ENCODE measurements around the gene SLC4A7.

The SLC4A7 gene

DNA sequence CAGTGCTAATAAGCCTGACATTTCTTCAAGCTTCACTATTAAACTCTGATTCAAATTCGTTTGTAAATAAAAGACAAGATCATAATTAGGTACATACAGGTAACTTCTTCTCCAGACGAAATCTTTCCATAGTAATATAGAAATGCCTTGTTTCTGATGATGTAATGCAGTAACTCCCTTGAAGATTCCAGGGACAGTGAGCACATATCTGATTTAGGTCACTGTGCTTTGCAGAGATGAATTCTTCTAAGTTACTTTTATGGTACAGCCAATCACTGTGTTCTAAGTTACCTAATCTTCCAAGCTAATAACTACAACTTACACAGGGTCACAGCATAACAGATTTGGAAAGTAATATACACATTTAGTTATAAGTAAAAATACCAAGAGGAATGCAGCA, 27.6 kb downstream of the SLC4A7 start:
- intact Hi-C loops (cut with DNase I; ENCODE audit: low total_unique reads): no loop called here
- H3K27me3 ChIP-seq: no peaks in the 10 kb centered on the region
- H3K27ac ChIP-seq: no peak overlapping the region
- TF ChIP-seq, protein P1, sequence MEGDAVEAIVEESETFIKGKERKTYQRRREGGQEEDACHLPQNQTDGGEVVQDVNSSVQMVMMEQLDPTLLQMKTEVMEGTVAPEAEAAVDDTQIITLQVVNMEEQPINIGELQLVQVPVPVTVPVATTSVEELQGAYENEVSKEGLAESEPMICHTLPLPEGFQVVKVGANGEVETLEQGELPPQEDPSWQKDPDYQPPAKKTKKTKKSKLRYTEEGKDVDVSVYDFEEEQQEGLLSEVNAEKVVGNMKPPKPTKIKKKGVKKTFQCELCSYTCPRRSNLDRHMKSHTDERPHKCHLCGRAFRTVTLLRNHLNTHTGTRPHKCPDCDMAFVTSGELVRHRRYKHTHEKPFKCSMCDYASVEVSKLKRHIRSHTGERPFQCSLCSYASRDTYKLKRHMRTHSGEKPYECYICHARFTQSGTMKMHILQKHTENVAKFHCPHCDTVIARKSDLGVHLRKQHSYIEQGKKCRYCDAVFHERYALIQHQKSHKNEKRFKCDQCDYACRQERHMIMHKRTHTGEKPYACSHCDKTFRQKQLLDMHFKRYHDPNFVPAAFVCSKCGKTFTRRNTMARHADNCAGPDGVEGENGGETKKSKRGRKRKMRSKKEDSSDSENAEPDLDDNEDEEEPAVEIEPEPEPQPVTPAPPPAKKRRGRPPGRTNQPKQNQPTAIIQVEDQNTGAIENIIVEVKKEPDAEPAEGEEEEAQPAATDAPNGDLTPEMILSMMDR (IDR thresholded peaks at IDR 0.05): no peak
- peaks cover 0 to 46% (median 4%) of the 10 kb centered on the region in 4 donors for H3K4me1 ChIP-seq
- H3K9me3 ChIP-seq: no peaks in the 10 kb centered on the region
- H3K4me3 ChIP-seq: no peak overlapping the region
- H3K36me3 ChIP-seq: no peaks in the 10 kb centered on the region
- no peak for DNase-seq

DNA sequence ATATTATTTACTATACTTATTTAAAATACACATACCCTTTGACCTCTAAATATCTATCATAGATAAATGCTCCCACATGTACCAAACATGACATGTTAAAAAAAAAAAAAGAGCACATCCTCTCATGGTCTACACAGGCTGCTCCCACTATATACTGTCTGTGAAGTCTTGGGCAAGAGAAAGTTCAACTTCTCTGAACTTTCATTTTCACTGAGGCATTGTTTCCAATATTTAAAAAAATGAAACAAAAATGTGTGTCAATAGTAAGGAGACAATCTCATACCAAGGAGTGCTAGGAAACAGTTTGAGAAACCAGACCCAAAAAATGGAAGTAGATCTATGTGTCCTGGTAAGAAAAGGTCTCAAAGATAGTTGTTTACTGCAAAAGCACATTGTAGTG, 29.3 kb downstream of the SLC4A7 start:
- Histone ChIP-seq H3K27ac (peak overlapping the region in 1 of 2 donors; percentile 3), H3K36me3 (no peaks in the 10 kb centered on the region), H3K9me3 (no peaks in the 10 kb centered on the region), H3K4me1 (peaks cover 0 to 59% (median 4%) of the 10 kb centered on the region in 4 donors), H3K27me3 (no peaks in the 10 kb centered on the region), H3K4me3 (no peak overlapping the region)
- intact Hi-C loops (cut with DNase I; ENCODE audit: low total_unique reads): no loop called here
- TF ChIP-seq, protein P1 (IDR thresholded peaks at IDR 0.05): no peak
- DNase-seq: no peak

DNA sequence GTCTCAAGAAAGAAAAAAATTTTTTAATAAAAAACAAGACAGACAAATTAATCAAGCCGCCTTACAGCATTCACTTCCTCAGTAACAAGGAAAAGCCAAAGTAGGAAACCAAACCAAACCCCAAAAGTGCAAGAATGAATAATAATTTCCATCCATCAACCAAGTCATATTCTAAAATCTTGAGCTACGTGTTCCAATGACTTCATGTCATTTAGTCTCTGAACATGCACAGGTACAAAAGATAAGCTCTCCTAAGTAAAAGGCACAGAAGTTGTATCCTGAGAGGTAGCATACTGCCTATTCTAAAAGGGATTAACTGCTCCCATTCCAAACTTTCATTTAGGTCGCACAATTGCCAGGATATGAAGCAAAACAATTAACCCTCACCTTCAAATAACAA, 29.7 kb downstream of the SLC4A7 start:
- H3K27ac ChIP-seq: no peak overlapping the region
- TF ChIP-seq, protein P1 (IDR thresholded peaks at IDR 0.05): no peak
- no peaks in the 10 kb centered on the region for H3K36me3 ChIP-seq
- intact Hi-C loops (cut with DNase I; ENCODE audit: low total_unique reads): no loop called here
- peaks cover 0 to 62% (median 4%) of the 10 kb centered on the region in 4 donors for H3K4me1 ChIP-seq
- H3K27me3 ChIP-seq: no peaks in the 10 kb centered on the region
- no peaks in the 10 kb centered on the region for H3K9me3 ChIP-seq
- no peak overlapping the region for H3K4me3 ChIP-seq
- no peak for DNase-seq

DNA sequence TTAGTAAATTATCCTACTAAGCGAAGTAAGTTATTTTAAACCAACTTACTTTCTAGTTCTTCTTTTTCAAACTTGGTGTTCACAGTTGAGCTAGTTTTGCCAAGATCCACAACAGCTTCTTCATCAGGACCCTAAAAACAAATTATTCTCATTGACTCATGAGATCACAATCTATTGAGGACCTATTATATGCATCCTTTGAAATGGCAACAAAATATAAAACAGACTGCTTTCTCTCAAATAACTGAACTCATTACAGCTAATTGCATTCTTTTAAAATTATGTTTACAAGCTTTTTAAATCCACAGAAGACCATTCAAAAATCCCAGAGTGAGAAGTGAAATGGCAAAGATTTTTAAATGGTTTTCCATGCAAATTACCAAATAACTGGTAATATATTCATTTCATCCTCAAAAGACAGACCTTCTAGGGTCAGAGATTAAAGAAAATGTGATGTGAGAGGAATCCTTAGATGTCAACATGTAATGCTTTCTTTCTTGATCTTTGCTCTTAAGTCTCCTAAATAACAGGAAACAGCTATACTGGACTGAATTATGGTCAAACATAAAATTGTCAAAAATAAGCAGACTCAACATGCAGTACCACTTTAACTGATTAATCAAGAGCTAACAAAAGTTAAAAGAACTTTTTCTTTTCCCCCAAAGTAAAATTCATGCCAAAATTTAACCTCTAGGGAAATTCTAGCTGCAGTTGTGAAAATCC, 31.7 kb downstream of the SLC4A7 start:
- Histone ChIP-seq H3K9me3 (no peaks in the 10 kb centered on the region), H3K27ac (no peak overlapping the region), H3K36me3 (peaks cover 0 to 4% (median 0%) of the 10 kb centered on the region in 3 donors), H3K4me1 (peaks cover 0 to 57% (median 4%) of the 10 kb centered on the region in 4 donors), H3K4me3 (no peak overlapping the region), H3K27me3 (no peaks in the 10 kb centered on the region)
- intact Hi-C loops (cut with DNase I; ENCODE audit: low total_unique reads): no loop called here
- TF ChIP-seq, protein P1 (IDR thresholded peaks at IDR 0.05): no peak
- no peak for DNase-seq

DNA sequence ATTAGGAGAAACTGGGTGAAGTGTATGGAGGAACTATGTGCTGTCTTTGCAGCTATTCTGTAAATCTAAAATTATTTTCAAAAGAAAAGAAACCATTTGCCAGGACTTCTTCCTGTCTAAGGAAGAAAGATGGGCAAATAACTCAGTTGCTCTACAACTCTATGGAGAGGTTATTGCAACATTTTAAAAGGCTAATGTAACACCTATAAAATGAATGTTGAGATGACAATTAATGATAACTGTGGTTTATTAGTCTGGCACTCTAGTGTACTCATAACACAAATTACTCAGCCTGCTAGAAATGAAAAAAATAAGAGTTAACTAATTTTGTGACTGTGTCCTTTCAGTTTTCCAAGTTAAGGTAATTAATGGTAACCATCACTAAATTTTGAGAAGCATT, 32.3 kb downstream of the SLC4A7 start:
- Histone ChIP-seq H3K36me3 (peaks cover 0 to 4% (median 0%) of the 10 kb centered on the region in 3 donors), H3K27me3 (no peaks in the 10 kb centered on the region), H3K27ac (no peak overlapping the region), H3K4me3 (no peak overlapping the region), H3K4me1 (peaks cover 0 to 55% (median 4%) of the 10 kb centered on the region in 4 donors), H3K9me3 (no peaks in the 10 kb centered on the region)
- TF ChIP-seq, protein P1 (IDR thresholded peaks at IDR 0.05): no peak
- no peak for DNase-seq
- intact Hi-C loops (cut with DNase I; ENCODE audit: low total_unique reads): no loop called here

Data from tibial artery (tissue), 4 donors.